Transverse colon (tissue), 4 donors: ENCODE measurements around the gene AGBL5. TPM values are rescaled to one million over a fixed set of nuclear protein-coding genes. Genes with fewer than 3 reads are reported as not detected.

Experiments used
- DNase-seq: peaks from one replicate; pipeline ENCODE4 v3.0.0-alpha.2; 2019
- H3K27ac ChIP-seq, 4 donors: fragments of 200-600 bp; sonication (generic); 2 replicates each; pipeline ENCODE4 v1.5.1; 2016 to 2018; ENCODE audit warnings: inconsistent platforms in 4 of 4
- H3K27me3 ChIP-seq: fragments of 200-600 bp; sonication (generic); 2 replicates; pipeline ENCODE4 v1.5.1; 2017; ENCODE audit warnings: inconsistent platforms
- H3K36me3 ChIP-seq, 4 donors: fragments of 200-600 bp; sonication (generic); 2 replicates each; pipeline ENCODE4 v1.5.1; 2017 to 2019; ENCODE audit warnings: inconsistent platforms in 4 of 4
- H3K4me1 ChIP-seq, 4 donors: fragments of 200-600 bp; sonication (generic); 2 replicates each; pipeline ENCODE4 v1.5.1; 2017 to 2020; ENCODE audit warnings: inconsistent platforms in 4 of 4
- H3K4me3 ChIP-seq, 4 donors: fragments of 200-600 bp; sonication (generic); 1 replicate in 1 of 4; 2 replicates in 3 of 4; pipeline versions ENCODE4 v1.5.1 to v1.6.1; 2017 to 2019; ENCODE audit warnings: inconsistent platforms in 4 of 4
- H3K9me3 ChIP-seq, 2 donors: fragments of 200-600 bp; sonication (generic); 2 replicates each; pipeline ENCODE4 v1.5.1; 2017 to 2019; ENCODE audit warnings: inconsistent platforms in 2 of 2
- CTCF ChIP-seq, 5 experiments: fragments of 200-600 bp in 3 of 5; fragments of 450-650 bp in 2 of 5; sonication (generic) in 3 of 5; IDR thresholded peaks; 1 replicate in 2 of 5; 2 replicates in 3 of 5; pipeline ENCODE4 v1.5.1; 2016 to 2017; ENCODE audit warnings: antibody characterized with exemption in 5 of 5, inconsistent platforms in 3 of 5, mild to moderate bottlenecking in 2 of 5, moderate library complexity in 1 of 5
- EP300 ChIP-seq: sonication (generic); formaldehyde crosslinking; IDR thresholded peaks from one replicate; pipeline ENCODE4 v1.6.1; 2017; ENCODE audit warnings: antibody characterized with exemption, low read depth
- POLR2A ChIP-seq: fragments of 450-650 bp; IDR thresholded peaks from one replicate; pipeline ENCODE4 v1.6.1; 2016; ENCODE audit warnings: antibody characterized with exemption, mild to moderate bottlenecking, moderate library complexity
- POLR2AphosphoS5 ChIP-seq, 3 donors: sonication (generic); formaldehyde crosslinking; IDR thresholded peaks; one replicate each; pipeline ENCODE4 v1.6.1; 2016; ENCODE audit warnings: antibody characterized with exemption in 3 of 3
- WGBS, 2 donors: methylation state at CpG; one replicate each; pipeline ENCODE4 v1.1.5; 2018; ENCODE audit warnings: low coverage in 1 of 2; 5-methylcytosine and 5-hydroxymethylcytosine counted together
- in situ Hi-C, 4 donors: fragments of 200-750 bp; cut with MboI; loops; one replicate each; pipeline versions ENCODE4 v1.15.0 to v1.15.1; 2017; ENCODE audit warnings: low sequenced_read_pairs in 3 of 4, low pct_ligation_motif_present in 1 of 4, low pct_unique_long_range_greater_than_20kb in 1 of 4
- intact Hi-C: fragments of 100-400 bp; cut with DNase I; formaldehyde crosslinking; loops from one replicate; pipeline ENCODE4 v1.15.1; 2023; ENCODE audit warnings: low total_unique reads
- total RNA-seq, 4 donors: library from RNA; depleted of rRNA; stranded (reverse); fragments of >200 nt; gene quantifications; one replicate each; pipeline ENCODE4 v1.1.0, GENCODE V29; 2016

AGBL5 gene
- total RNA-seq, 4 donors from 2014 or later, result 9.7 to 39.2 (median 13.9) TPM

DNA sequence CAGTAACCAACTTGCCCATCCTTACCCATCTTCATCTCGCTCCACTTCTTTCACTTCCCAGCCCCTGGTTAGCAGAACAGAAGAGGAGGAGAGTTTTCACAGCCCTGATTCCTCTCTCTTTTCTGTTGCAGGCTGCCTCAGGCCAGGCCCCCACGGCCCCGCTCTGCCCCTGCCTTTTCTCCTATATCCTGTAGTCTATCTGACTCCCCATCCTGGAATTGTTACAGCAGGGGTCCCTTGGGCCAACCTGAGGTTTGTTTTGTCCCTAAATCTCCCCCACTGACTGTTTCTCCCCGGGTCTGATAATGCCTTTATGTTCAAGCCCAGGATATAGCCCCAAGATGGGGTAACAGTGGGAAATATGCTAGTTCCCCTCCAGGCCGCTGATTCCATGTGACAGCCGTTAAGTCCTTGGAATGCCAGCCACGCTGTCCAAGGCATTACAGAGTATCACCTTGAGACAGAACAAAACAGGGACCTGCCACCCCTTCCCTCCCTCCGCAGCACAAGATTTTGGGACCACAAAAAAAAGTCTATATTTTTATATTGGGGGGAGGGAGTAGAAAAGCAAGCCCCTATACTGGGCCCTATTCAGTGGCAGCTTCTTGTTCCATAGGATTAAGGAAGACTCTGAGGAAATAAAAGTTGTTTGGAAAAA, 18.6 kb downstream of the AGBL5 start:
- H3K27ac ChIP-seq, result peak overlapping the region; percentile 92 to 96 (median 95)
- no peaks in the 10 kb centered on the region for H3K36me3 ChIP-seq
- intact Hi-C loops, result no loop called here
- H3K4me3 ChIP-seq, result peak overlapping the region in 2 of 4 donors; percentile 78 to 98
- in situ Hi-C loops, result no loop called here
- H3K4me1 ChIP-seq, result peaks cover 15 to 52% (median 38%) of the 10 kb centered on the region in 4 donors
- DNase-seq, result no peak
- H3K27me3 ChIP-seq, result no peaks in the 10 kb centered on the region
- 83 to 88% methylated on average over 5 to 8 of the region's 8 CpGs for WGBS, 2 donors
- TF ChIP-seq POLR2AphosphoS5 (IDR thresholded peaks at IDR 0.05) (no peak), EP300 (no peak), CTCF (IDR thresholded peaks at IDR 0.05) (no peak), POLR2A (no peak)
- H3K9me3 ChIP-seq, result no peaks in the 10 kb centered on the region

- in situ Hi-C loops, result no loop called here
- Histone ChIP-seq H3K27ac (peak overlapping the region; percentile 92 to 96 (median 95)), H3K4me1 (peaks cover 15 to 59% (median 41%) of the 10 kb centered on the region in 4 donors), H3K36me3 (no peaks in the 10 kb centered on the region), H3K4me3 (peak overlapping the region; percentile 68 to 98 (median 82)), H3K9me3 (no peaks in the 10 kb centered on the region), H3K27me3 (no peaks in the 10 kb centered on the region)
- no peak for DNase-seq
- intact Hi-C loops, result no loop called here
- TF ChIP-seq CTCF (IDR thresholded peaks at IDR 0.05), result no peak
- no peak for TF ChIP-seq POLR2AphosphoS5 (IDR thresholded peaks at IDR 0.05)
- TF ChIP-seq POLR2A, result no peak
- no peak for TF ChIP-seq EP300
- WGBS, 2 donors, result 2% methylated on average over 11 of the region's 11 CpGs; no CpG with 5 or more reads in 1 of the 2 donors
Measured at GRCh38 chr2:27070653-27071276, 19.3 kb downstream of the AGBL5 start.

- 0% methylated on average over 51 of the region's 86 CpGs; no CpG with 5 or more reads in 1 of the 2 donors for whole genome bisulfite sequencing, 2 donors
- in situ Hi-C loops (no loop called here), intact Hi-C loops (no loop called here)
- H3K4me1 ChIP-seq, result peaks cover 15 to 64% (median 42%) of the 10 kb centered on the region in 4 donors
- DNase-seq, result peak; percentile 96
- H3K36me3 ChIP-seq, result no peaks in the 10 kb centered on the region
- H3K27me3 ChIP-seq, result no peaks in the 10 kb centered on the region
- peak within 1 kb of the TSS; percentile 68 to 98 (median 85) for H3K4me3 ChIP-seq
- TF ChIP-seq CTCF (IDR thresholded peaks at IDR 0.05) (no peak), EP300 (no peak), POLR2AphosphoS5 (IDR thresholded peaks at IDR 0.05) (peak; percentile 85 to 96 (median 94)), POLR2A (peak; percentile 86)
- H3K9me3 ChIP-seq, result no peaks in the 10 kb centered on the region
- H3K27ac ChIP-seq, result peak within 1 kb of the TSS; percentile 92 to 96 (median 95)
Measured at GRCh38 chr2:27071277-27071989, 20.0 kb downstream of the AGBL5 start, which contains the start of gene OST4. OST4 (minus strand) TSS chr2:27071654.
